SH-SY5Y (cell line): ENCODE measurements around the gene AKAP6.

Source experiments
- GATA2 ChIP-seq: IDR thresholded peaks from 2 replicates; pipeline ENCODE4 v1.6.1; 2011; ENCODE audit warnings: mild to moderate bottlenecking, low read depth, low read length
- GATA3 ChIP-seq: IDR thresholded peaks from 2 replicates; pipeline ENCODE4 v1.6.1; 2011; ENCODE audit warnings: low read depth, mild to moderate bottlenecking, low read length, moderate library complexity

DNA sequence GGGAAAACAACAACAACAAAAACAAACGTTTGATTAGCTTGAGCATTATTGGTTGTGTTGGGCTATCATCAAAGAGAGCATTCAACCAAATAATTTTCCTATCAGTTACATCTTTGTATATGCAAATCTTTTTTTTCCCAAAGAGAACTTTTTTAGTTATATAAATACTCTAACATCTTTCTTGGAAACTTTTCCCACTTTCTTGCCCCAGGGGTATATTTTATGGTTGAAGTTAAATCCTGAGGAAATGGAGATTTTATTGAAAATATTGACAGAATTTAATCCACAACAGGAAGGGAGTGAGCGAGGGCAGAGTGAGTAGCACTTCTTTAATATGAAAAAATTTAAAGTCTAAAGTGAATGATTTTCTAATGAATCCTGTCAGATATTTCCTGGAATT is 488.7 kb downstream of the AKAP6 start:
- TF ChIP-seq GATA2 = no peak
- no peak for TF ChIP-seq GATA3
